GM12878 (cell line): ENCODE results near the gene C20orf173. TPM values are rescaled to one million over a fixed set of nuclear protein-coding genes. Genes with fewer than 3 reads are reported as not detected.

Experiments
- ATF7 ChIP-seq: fragments of 450-650 bp; IDR thresholded peaks from 2 replicates; pipeline ENCODE4 v1.6.1; 2016; ENCODE audit warnings: low read depth, mild to moderate bottlenecking
- BHLHE40 ChIP-seq, 2 experiments: fragments of 450-650 bp in 1 of 2; IDR thresholded peaks; 2 replicates each; pipeline ENCODE4 v1.6.1; 2011 to 2017; ENCODE audit warnings: low read depth in 2 of 2, borderline replicate concordance in 1 of 2, improper control_type of control experiment in 1 of 2, low read length in 1 of 2, mild to moderate bottlenecking in 1 of 2
- CHD4 ChIP-seq: fragments of 200-600 bp; sonication (generic); IDR thresholded peaks from 2 replicates; pipeline ENCODE4 v1.6.1; 2016; ENCODE audit warnings: mild to moderate bottlenecking
- E4F1 ChIP-seq: fragments of 450-650 bp; IDR thresholded peaks from 2 replicates; pipeline ENCODE4 v1.6.1; 2018; ENCODE audit warnings: borderline replicate concordance, mild to moderate bottlenecking; ENCODE audit not compliant: partially characterized antibody
- HDGF ChIP-seq: fragments of 450-650 bp; IDR thresholded peaks from 2 replicates; pipeline ENCODE4 v1.6.1; 2016; ENCODE audit warnings: antibody characterized with exemption
- NFIC ChIP-seq: IDR thresholded peaks from 2 replicates; pipeline ENCODE4 v1.6.1; 2012; ENCODE audit warnings: low read depth, mild to moderate bottlenecking, inconsistent platforms, low read length, moderate library complexity
- NFYB ChIP-seq: IDR thresholded peaks from 2 replicates; pipeline ENCODE4 v1.6.1; 2011; ENCODE audit warnings: low read depth, mild to moderate bottlenecking, low read length, improper control_type of control experiment, moderate library complexity; ENCODE audit not compliant: insufficient read depth
- NKRF ChIP-seq: fragments of 450-650 bp; conservative IDR thresholded peaks from 2 replicates; pipeline ENCODE4 v1.6.1; 2017; ENCODE audit warnings: mild to moderate bottlenecking, moderate library complexity
- PBX3 ChIP-seq: IDR thresholded peaks from 2 replicates; pipeline ENCODE4 v1.6.1; 2011; ENCODE audit warnings: mild to moderate bottlenecking, low read depth, low read length, moderate library complexity; ENCODE audit not compliant: insufficient replicate concordance
- POLR2A ChIP-seq: IDR thresholded peaks from 2 replicates; pipeline ENCODE4 v1.6.1; 2011; ENCODE audit warnings: low read depth, mild to moderate bottlenecking, low read length
- SIX5 ChIP-seq: IDR thresholded peaks from 2 replicates; pipeline ENCODE4 v1.6.1; 2011; ENCODE audit warnings: mild to moderate bottlenecking, low read depth, low read length, moderate library complexity; ENCODE audit not compliant: severe bottlenecking
- SP1 ChIP-seq: IDR thresholded peaks from one replicate; pipeline ENCODE4 v1.6.1; 2011; ENCODE audit warnings: low read depth, low read length
- SPI1 ChIP-seq: IDR thresholded peaks from 2 replicates; pipeline ENCODE4 v1.6.1; 2011; ENCODE audit warnings: low read depth, mild to moderate bottlenecking, low read length, moderate library complexity, borderline replicate concordance; ENCODE audit not compliant: insufficient read depth
- polyA plus RNA-seq, 11 experiments: library from polyadenylated mRNA; depleted of rRNA in 4 of 11; unstranded in 6 of 11; stranded (reverse) in 5 of 11; fragments of >200 nt; fragmentation: Nextera tagmentation in 4 of 11; fragmentation: Illumina TruSeq in 1 of 11; extraction: Ambion mirVana in 4 of 11; extraction: Trizol in 1 of 11; gene quantifications; 1 replicate in 1 of 11; 2 replicates in 10 of 11; pipeline versions ENCODE4 v1.2.1 to v1.2.3, GENCODE V29; 2011 to 2016; ENCODE audit warnings: inconsistent platforms in 2 of 11, missing spikeins in 2 of 11, low read depth in 1 of 11
- total RNA-seq, 4 experiments: library from RNA; depleted of rRNA in 3 of 4; stranded (reverse); fragments of >200 nt in 3 of 4; fragmentation: Illumina TruSeq in 1 of 4; extraction: Trizol in 1 of 4; gene quantifications; 2 replicates each; pipeline versions ENCODE4 v1.2.1 to v1.2.3, GENCODE V29; 2013 to 2021
- TF ChIP-seq, protein P1 (sequence below): fragments of 450-650 bp; IDR thresholded peaks from 2 replicates; pipeline ENCODE4 v1.6.1; 2017; ENCODE audit warnings: mild to moderate bottlenecking, moderate library complexity
- TF ChIP-seq, protein P2 (sequence below): fragments of 450-650 bp; IDR thresholded peaks from 2 replicates; pipeline ENCODE4 v1.6.1; 2014; ENCODE audit warnings: mild to moderate bottlenecking
- TF ChIP-seq, protein P3 (sequence below): fragments of 450-650 bp; IDR thresholded peaks from 2 replicates; pipeline ENCODE4 v1.6.1; 2016; ENCODE audit warnings: mild to moderate bottlenecking

Gene C20orf173
- total and polyA plus RNA-seq, 10 of the 15 experiments (the other 5 are each of a cell fraction or from before 2014, with no cell fraction given), result not detected

DNA sequence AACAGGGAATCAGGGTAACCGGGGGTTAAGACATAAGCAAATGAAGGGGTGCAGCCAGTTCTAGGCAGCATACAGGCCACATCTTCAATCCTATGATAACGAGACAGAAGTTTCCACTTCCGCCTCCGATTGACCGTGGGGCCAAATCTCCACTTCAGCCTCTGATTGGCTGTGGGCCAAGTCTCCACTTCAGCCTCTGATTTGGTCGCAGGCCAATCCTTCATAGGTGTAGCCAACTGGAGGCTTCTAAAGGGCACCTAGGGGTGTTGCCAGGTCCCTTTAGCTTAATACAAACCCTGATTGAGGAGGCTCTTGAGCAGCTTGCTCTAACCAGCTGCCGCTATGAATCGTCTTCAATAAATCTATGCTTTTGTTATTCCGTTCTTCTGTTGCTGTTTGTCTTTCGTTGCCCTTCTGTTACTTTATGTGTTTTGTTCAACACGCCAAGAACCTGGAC, 10.3 kb upstream of the C20orf173 start (continued):
- TF ChIP-seq, protein P1, sequence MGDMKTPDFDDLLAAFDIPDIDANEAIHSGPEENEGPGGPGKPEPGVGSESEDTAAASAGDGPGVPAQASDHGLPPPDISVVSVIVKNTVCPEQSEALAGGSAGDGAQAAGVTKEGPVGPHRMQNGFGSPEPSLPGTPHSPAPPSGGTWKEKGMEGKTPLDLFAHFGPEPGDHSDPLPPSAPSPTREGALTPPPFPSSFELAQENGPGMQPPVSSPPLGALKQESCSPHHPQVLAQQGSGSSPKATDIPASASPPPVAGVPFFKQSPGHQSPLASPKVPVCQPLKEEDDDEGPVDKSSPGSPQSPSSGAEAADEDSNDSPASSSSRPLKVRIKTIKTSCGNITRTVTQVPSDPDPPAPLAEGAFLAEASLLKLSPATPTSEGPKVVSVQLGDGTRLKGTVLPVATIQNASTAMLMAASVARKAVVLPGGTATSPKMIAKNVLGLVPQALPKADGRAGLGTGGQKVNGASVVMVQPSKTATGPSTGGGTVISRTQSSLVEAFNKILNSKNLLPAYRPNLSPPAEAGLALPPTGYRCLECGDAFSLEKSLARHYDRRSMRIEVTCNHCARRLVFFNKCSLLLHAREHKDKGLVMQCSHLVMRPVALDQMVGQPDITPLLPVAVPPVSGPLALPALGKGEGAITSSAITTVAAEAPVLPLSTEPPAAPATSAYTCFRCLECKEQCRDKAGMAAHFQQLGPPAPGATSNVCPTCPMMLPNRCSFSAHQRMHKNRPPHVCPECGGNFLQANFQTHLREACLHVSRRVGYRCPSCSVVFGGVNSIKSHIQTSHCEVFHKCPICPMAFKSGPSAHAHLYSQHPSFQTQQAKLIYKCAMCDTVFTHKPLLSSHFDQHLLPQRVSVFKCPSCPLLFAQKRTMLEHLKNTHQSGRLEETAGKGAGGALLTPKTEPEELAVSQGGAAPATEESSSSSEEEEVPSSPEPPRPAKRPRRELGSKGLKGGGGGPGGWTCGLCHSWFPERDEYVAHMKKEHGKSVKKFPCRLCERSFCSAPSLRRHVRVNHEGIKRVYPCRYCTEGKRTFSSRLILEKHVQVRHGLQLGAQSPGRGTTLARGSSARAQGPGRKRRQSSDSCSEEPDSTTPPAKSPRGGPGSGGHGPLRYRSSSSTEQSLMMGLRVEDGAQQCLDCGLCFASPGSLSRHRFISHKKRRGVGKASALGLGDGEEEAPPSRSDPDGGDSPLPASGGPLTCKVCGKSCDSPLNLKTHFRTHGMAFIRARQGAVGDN, result no peak
- peak; percentile 95 for TF ChIP-seq PBX3
- TF ChIP-seq, protein P2, sequence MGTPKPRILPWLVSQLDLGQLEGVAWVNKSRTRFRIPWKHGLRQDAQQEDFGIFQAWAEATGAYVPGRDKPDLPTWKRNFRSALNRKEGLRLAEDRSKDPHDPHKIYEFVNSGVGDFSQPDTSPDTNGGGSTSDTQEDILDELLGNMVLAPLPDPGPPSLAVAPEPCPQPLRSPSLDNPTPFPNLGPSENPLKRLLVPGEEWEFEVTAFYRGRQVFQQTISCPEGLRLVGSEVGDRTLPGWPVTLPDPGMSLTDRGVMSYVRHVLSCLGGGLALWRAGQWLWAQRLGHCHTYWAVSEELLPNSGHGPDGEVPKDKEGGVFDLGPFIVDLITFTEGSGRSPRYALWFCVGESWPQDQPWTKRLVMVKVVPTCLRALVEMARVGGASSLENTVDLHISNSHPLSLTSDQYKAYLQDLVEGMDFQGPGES, result peak; percentile 57; the same call in 1 of the 2 replicates
- TF ChIP-seq BHLHE40 (IDR thresholded peaks at IDR 0.05; ENCODE audit: borderline replicate concordance in 1 of 2, low read depth in 2 of 2, low read length in 1 of 2), result no peak
- TF ChIP-seq NKRF, result no peak
- TF ChIP-seq SPI1, result peak; percentile 40; the same call in 1 of the 2 replicates
- no peak for TF ChIP-seq NFIC
- no peak for TF ChIP-seq CHD4
- peak; percentile 95 for TF ChIP-seq NFYB
- no peak for TF ChIP-seq POLR2A
- peak; percentile 85 for TF ChIP-seq SP1
- no peak for TF ChIP-seq SIX5
- TF ChIP-seq HDGF, result no peak
- TF ChIP-seq E4F1, result peak; percentile 19
- TF ChIP-seq ATF7, result 0 out of 2 replicates have a peak, but pooled peaks have one; percentile 22
- TF ChIP-seq, protein P3, sequence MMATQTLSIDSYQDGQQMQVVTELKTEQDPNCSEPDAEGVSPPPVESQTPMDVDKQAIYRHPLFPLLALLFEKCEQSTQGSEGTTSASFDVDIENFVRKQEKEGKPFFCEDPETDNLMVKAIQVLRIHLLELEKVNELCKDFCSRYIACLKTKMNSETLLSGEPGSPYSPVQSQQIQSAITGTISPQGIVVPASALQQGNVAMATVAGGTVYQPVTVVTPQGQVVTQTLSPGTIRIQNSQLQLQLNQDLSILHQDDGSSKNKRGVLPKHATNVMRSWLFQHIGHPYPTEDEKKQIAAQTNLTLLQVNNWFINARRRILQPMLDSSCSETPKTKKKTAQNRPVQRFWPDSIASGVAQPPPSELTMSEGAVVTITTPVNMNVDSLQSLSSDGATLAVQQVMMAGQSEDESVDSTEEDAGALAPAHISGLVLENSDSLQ, result peak; percentile 98
